A673 (cell line): Measurements from ENCODE around the gene CEP72. TPM values are rescaled to one million over a fixed set of nuclear protein-coding genes. Genes with fewer than 3 reads are reported as not detected.

Experiments used
- BruUV-seq: library from RNA; stranded (reverse); fragments of 400-500 nt; replicated peaks from 2 replicates; lab custom pipeline; 2021; lab: Mats Ljungman, UMichigan
- CTCF ChIA-PET: fragments of 300-600 bp; sonication (Branson Sonifier 250); formaldehyde crosslinking; loops from one replicate; lab custom pipeline; 2022; ENCODE audit warnings: antibody characterized with exemption; lab: Charles Lee
- POLR2A ChIA-PET: fragments of 300-600 bp; sonication (Branson Sonifier 250); formaldehyde crosslinking; loops from one replicate; lab custom pipeline; 2022; ENCODE audit warnings: antibody characterized with exemption; ENCODE audit not compliant: low non-redundant PET; lab: Charles Lee
- DNase-seq: peaks from one replicate; pipeline ENCODE4 v3.0.0-alpha.2; 2015; ENCODE audit warnings: low spot score
- H3K27ac ChIP-seq: fragments of 200-600 bp; sonication (generic); 2 replicates; pipeline ENCODE4 v1.5.1; 2016; ENCODE audit warnings: mixed run types, low read depth, mild to moderate bottlenecking, mixed read lengths, antibody characterized with exemption, low read length; ENCODE audit not compliant: poor library complexity, severe bottlenecking
- H3K27me3 ChIP-seq: fragments of 200-600 bp; sonication (generic); replicated peaks from 2 replicates; pipeline ENCODE4 v1.6.1; 2017; ENCODE audit warnings: mixed run types, low read depth, mild to moderate bottlenecking, mixed read lengths, antibody characterized with exemption, low read length; ENCODE audit not compliant: insufficient read depth, poor library complexity
- H3K36me3 ChIP-seq: fragments of 200-600 bp; sonication (generic); 2 replicates; pipeline ENCODE4 v1.6.1; 2016; ENCODE audit warnings: mixed run types, mild to moderate bottlenecking, mixed read lengths, antibody characterized with exemption, low read length; ENCODE audit not compliant: insufficient read depth, poor library complexity, severe bottlenecking
- H3K4me1 ChIP-seq: fragments of 200-600 bp; sonication (generic); 2 replicates; pipeline ENCODE4 v1.6.1; 2017; ENCODE audit warnings: mixed run types, mild to moderate bottlenecking, mixed read lengths, antibody characterized with exemption, low read length; ENCODE audit not compliant: insufficient read depth, poor library complexity, severe bottlenecking
- H3K4me3 ChIP-seq: fragments of 200-600 bp; sonication (generic); 2 replicates; pipeline ENCODE4 v1.5.1; 2016; ENCODE audit warnings: low read depth, mixed run types, mild to moderate bottlenecking, mixed read lengths, low read length; ENCODE audit not compliant: poor library complexity, severe bottlenecking
- H3K9me3 ChIP-seq: fragments of 200-600 bp; sonication (generic); 2 replicates; pipeline ENCODE4 v1.6.1; 2016; ENCODE audit warnings: mixed run types, low read depth, mild to moderate bottlenecking, mixed read lengths, antibody characterized with exemption, low read length; ENCODE audit not compliant: poor library complexity, severe bottlenecking
- CTCF ChIP-seq: fragments of 300-800, 200-600 bp; sonication (generic); conservative IDR thresholded peaks from 2 replicates; pipeline ENCODE4 v1.5.1; 2017; ENCODE audit warnings: low read depth, mild to moderate bottlenecking, antibody characterized with exemption, low read length, moderate library complexity, mixed read lengths
- EZH2 ChIP-seq: fragments of 200-600 bp; sonication (generic); IDR thresholded peaks from 2 replicates; pipeline ENCODE4 v1.6.1; 2017; ENCODE audit warnings: borderline replicate concordance, low read depth, mild to moderate bottlenecking, mixed read lengths, antibody characterized with exemption, low read length; ENCODE audit not compliant: poor library complexity, severe bottlenecking
- intact Hi-C: fragments of 100-400 bp; cut with micrococcal nuclease; formaldehyde crosslinking; loops from one replicate; pipeline ENCODE4 v1.10.0; 2022; ENCODE audit not compliant: unreplicated experiment
- total RNA-seq: library from RNA; stranded (reverse); gene quantifications from 2 replicates; pipeline ENCODE4 v1.2.3, GENCODE V29; 2021

Gene CEP72
- total RNA-seq, 1 experiment from 2014 or later: 37.2 TPM

GRCh38 chr5:664994-665360 lies 52.8 kb downstream of the CEP72 start:
- no TSS peak for BruUV-seq
- ChIA-PET POLR2A (no interaction called here), CTCF (no interaction called here)
- Histone ChIP-seq H3K4me3 (no peak overlapping the region), H3K27me3 (no peaks in the 10 kb centered on the region), H3K27ac (no peak overlapping the region), H3K36me3 (peaks cover 14% of the 10 kb centered on the region), H3K9me3 (no peaks in the 10 kb centered on the region), H3K4me1 (no peaks in the 10 kb centered on the region)
- intact Hi-C loops: no loop called here
- TF ChIP-seq CTCF (no peak), EZH2 (no peak)
- no peak for DNase-seq

GRCh38 chr5:665541-665955 lies 53.4 kb downstream of the CEP72 start:
- no peak for DNase-seq
- CTCF ChIA-PET: no interaction called here
- H3K9me3 ChIP-seq: no peaks in the 10 kb centered on the region
- no peak overlapping the region for H3K27ac ChIP-seq
- H3K36me3 ChIP-seq: peaks cover 11% of the 10 kb centered on the region
- no TSS peak for BruUV-seq
- intact Hi-C loops: no loop called here
- TF ChIP-seq CTCF: no peak
- TF ChIP-seq EZH2: no peak
- POLR2A ChIA-PET: no interaction called here
- no peaks in the 10 kb centered on the region for H3K4me1 ChIP-seq
- no peaks in the 10 kb centered on the region for H3K27me3 ChIP-seq
- no peak overlapping the region for H3K4me3 ChIP-seq

- Histone ChIP-seq H3K9me3 (no peaks in the 10 kb centered on the region), H3K36me3 (peaks cover 11% of the 10 kb centered on the region), H3K27me3 (no peaks in the 10 kb centered on the region), H3K27ac (no peak overlapping the region), H3K4me1 (no peaks in the 10 kb centered on the region), H3K4me3 (no peak overlapping the region)
- ChIA-PET POLR2A (no interaction called here), CTCF (interaction anchor here (0.5 kb wide), 1 partner anchor 209 kb away, joined by 5 read pairs; no protein-coding TSS in a partner anchor)
- no peak for DNase-seq
- no TSS peak for BruUV-seq
- intact Hi-C loops: no loop called here
- no peak for TF ChIP-seq EZH2
- TF ChIP-seq CTCF: no peak
These were observed 54.0 kb downstream of the CEP72 start for GRCh38 chr5:665956-666711.
